CD8-positive, alpha-beta memory T cell (primary cell): ENCODE data around the gene GUCY1A2. TPM values are rescaled to one million over a fixed set of nuclear protein-coding genes. Genes with fewer than 3 reads are reported as not detected.

Experiments
- CTCF ChIA-PET: fragments of 350-600 bp; sonication (Branson Sonifier 250); formaldehyde crosslinking; loops from one replicate; lab custom pipeline; 2021; ENCODE audit warnings: antibody characterized with exemption; lab: Charles Lee
- POLR2A ChIA-PET: fragments of 350-600 bp; sonication (Branson Sonifier 250); formaldehyde crosslinking; loops from one replicate; lab custom pipeline; 2021; ENCODE audit warnings: antibody characterized with exemption; lab: Charles Lee
- DNase-seq, 5 donors: peaks; one replicate each; pipeline versions ENCODE4 v3.0.0 to v3.0.0-alpha.2; 2020 to 2022; ENCODE audit warnings: mixed read lengths in 1 of 5
- H3K27ac ChIP-seq: one replicate; pipeline ENCODE4 v1.7.0; 2013; ENCODE audit warnings: low read depth, mild to moderate bottlenecking, low read length, moderate library complexity
- H3K27me3 ChIP-seq: 2 replicates; pipeline ENCODE4 v1.7.0; 2013; ENCODE audit warnings: low read length, mild to moderate bottlenecking; ENCODE audit not compliant: insufficient read depth, poor library complexity, severe bottlenecking
- H3K36me3 ChIP-seq: 2 replicates; pipeline ENCODE4 v1.7.0; 2013; ENCODE audit warnings: mild to moderate bottlenecking, low read length, moderate library complexity; ENCODE audit not compliant: insufficient read depth
- H3K4me1 ChIP-seq: 2 replicates; pipeline ENCODE4 v1.7.0; 2013; ENCODE audit warnings: mild to moderate bottlenecking, low read length, moderate library complexity; ENCODE audit not compliant: insufficient read depth
- H3K4me3 ChIP-seq: 2 replicates; pipeline ENCODE4 v1.7.0; 2013; ENCODE audit warnings: mild to moderate bottlenecking, low read length
- H3K9me3 ChIP-seq: 2 replicates; pipeline ENCODE4 v1.7.0; 2013; ENCODE audit warnings: mild to moderate bottlenecking, low read length
- H3K27ac Mint-ChIP-seq, 8 donors: one replicate each; pipeline ENCODE4 v1.8.0; 2020 to 2021; ENCODE audit warnings: mixed read lengths in 8 of 8, mild to moderate bottlenecking in 6 of 8, inconsistent platforms in 3 of 8, moderate library complexity in 3 of 8
- H3K27me3 Mint-ChIP-seq, 2 donors: one replicate each; pipeline ENCODE4 v1.8.0; 2020 to 2021; ENCODE audit warnings: mixed read lengths in 2 of 2, mild to moderate bottlenecking in 1 of 2, moderate library complexity in 1 of 2
- H3K36me3 Mint-ChIP-seq, 3 donors: one replicate each; pipeline ENCODE4 v1.8.0; 2020 to 2021; ENCODE audit warnings: mixed read lengths in 3 of 3, inconsistent platforms in 1 of 3, mild to moderate bottlenecking in 1 of 3
- H3K4me1 Mint-ChIP-seq, 3 donors: one replicate each; pipeline ENCODE4 v1.8.0; 2020 to 2021; ENCODE audit warnings: mixed read lengths in 3 of 3, inconsistent platforms in 1 of 3, mild to moderate bottlenecking in 1 of 3
- H3K4me3 Mint-ChIP-seq, 7 donors: one replicate each; pipeline ENCODE4 v1.8.0; 2020 to 2021; ENCODE audit warnings: mixed read lengths in 7 of 7, mild to moderate bottlenecking in 6 of 7, moderate library complexity in 4 of 7, inconsistent platforms in 2 of 7
- H3K9me3 Mint-ChIP-seq, 5 donors: one replicate each; pipeline ENCODE4 v1.8.0; 2020 to 2022; ENCODE audit warnings: mixed read lengths in 5 of 5, mild to moderate bottlenecking in 3 of 5, moderate library complexity in 2 of 5, inconsistent platforms in 1 of 5
- polyA plus RNA-seq: library from polyadenylated mRNA; unstranded; fragments of 300-500 nt; fragmentation: Illumina TruSeq; gene quantifications from one replicate; pipeline ENCODE4 v1.2.3, GENCODE V29; 2021
- total RNA-seq, 2 experiments: library from RNA; stranded (reverse); gene quantifications; one replicate each; pipeline ENCODE4 v1.2.3, GENCODE V29; 2021

Gene GUCY1A2
- total and polyA plus RNA-seq, 3 experiments from 2014 or later: not detected

DNA sequence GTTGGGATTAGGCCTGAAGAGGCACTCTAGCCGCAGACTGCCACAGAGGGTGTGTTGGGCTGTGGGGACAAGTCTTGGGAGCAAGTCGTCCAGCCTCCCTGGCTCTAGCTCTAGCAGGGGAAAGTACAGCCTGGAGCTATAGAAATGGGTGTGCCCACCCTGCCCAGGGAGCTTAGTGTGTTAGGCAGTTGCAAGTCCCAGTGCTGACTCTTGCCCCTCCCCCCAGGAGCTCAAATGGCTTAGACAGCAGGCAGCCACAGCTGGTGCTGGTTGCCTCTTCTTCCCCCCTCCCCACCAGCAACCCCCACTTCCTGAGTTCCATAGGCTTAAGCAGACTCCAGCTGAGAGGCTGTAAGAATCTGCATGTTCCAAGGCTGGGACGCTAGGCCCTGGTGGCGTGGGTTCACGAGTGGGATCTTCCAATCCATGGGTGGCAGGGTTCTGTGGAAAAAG, 61.2 kb downstream of the GUCY1A2 start:
- Mint-ChIP-seq H3K27ac (peak overlapping the region in 1 of 8 donors; percentile 34), H3K4me1 (no peaks in the 10 kb centered on the region), H3K4me3 (no peak overlapping the region), H3K36me3 (no peaks in the 10 kb centered on the region), H3K27me3 (no peaks in the 10 kb centered on the region), H3K9me3 (peaks cover 8 to 23% (median 12%) of the 10 kb centered on the region in 5 donors)
- H3K4me3 ChIP-seq: no peak overlapping the region
- DNase-seq: no peak
- no peaks in the 10 kb centered on the region for H3K9me3 ChIP-seq
- no peaks in the 10 kb centered on the region for H3K4me1 ChIP-seq
- no peaks in the 10 kb centered on the region for H3K36me3 ChIP-seq
- H3K27ac ChIP-seq: no peak overlapping the region
- POLR2A ChIA-PET: no interaction called here
- H3K27me3 ChIP-seq: no peaks in the 10 kb centered on the region
- CTCF ChIA-PET: no interaction called here

DNA sequence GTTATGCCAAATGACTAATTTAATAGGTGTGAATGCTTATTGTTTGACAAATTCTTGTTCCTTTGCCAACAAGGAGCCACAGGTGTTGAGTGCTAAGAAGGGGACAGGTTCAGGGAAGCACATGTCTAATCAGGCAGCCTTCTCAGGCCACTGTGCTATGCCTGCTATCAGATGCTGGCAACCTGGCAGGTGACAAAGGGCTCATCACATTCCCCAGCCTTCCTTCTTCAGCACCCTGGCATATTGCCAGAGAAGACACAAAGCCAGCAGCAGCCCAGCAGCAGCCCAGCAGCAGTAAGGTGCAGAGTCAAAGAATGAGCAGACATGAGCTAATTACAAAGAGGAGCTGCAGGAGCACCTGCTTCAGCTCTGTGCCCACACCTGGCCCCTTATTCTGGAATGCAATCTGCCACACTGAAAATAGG, 68.2 kb downstream of the GUCY1A2 start:
- POLR2A ChIA-PET: no interaction called here
- Histone ChIP-seq H3K9me3 (no peaks in the 10 kb centered on the region), H3K4me3 (no peak overlapping the region), H3K27me3 (no peaks in the 10 kb centered on the region), H3K36me3 (no peaks in the 10 kb centered on the region), H3K27ac (no peak overlapping the region), H3K4me1 (no peaks in the 10 kb centered on the region)
- Mint-ChIP-seq H3K27me3 (no peaks in the 10 kb centered on the region), H3K4me3 (no peak overlapping the region), H3K4me1 (no peaks in the 10 kb centered on the region), H3K27ac (no peak overlapping the region), H3K9me3 (peaks cover 3 to 15% (median 8%) of the 10 kb centered on the region in 5 donors), H3K36me3 (no peaks in the 10 kb centered on the region)
- CTCF ChIA-PET: no interaction called here
- DNase-seq: no peak

DNA sequence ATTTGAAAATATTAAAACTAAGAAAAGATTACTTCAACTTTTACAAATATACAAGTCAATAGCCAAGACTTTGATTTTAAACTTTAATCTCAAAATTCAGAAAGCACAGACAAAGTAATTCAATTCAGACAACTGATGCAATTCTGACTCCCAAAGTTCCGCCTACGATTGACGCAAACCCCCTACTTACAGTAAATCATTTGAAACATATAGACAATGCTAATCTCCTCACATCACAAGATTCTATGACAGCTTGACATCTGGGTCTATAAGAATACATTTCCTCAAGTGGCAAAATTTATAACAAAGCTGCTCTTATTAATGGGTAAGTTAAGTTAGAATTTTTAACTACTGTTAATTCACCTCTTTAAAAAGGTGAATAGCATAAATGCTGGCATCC, 75.2 kb downstream of the GUCY1A2 start:
- no peak overlapping the region for H3K4me3 ChIP-seq
- H3K36me3 ChIP-seq: no peaks in the 10 kb centered on the region
- peaks cover 0 to 1% of the 10 kb centered on the region in 2 donors for H3K27me3 Mint-ChIP-seq
- ChIA-PET CTCF (no interaction called here), POLR2A (no interaction called here)
- no peaks in the 10 kb centered on the region for H3K36me3 Mint-ChIP-seq
- H3K4me1 Mint-ChIP-seq: no peaks in the 10 kb centered on the region
- no peak overlapping the region for H3K27ac Mint-ChIP-seq
- no peaks in the 10 kb centered on the region for H3K27me3 ChIP-seq
- no peak overlapping the region for H3K4me3 Mint-ChIP-seq
- no peaks in the 10 kb centered on the region for H3K4me1 ChIP-seq
- no peak for DNase-seq
- peaks cover 0 to 6% (median 3%) of the 10 kb centered on the region in 5 donors for H3K9me3 Mint-ChIP-seq
- no peak overlapping the region for H3K27ac ChIP-seq
- H3K9me3 ChIP-seq: no peaks in the 10 kb centered on the region

DNA sequence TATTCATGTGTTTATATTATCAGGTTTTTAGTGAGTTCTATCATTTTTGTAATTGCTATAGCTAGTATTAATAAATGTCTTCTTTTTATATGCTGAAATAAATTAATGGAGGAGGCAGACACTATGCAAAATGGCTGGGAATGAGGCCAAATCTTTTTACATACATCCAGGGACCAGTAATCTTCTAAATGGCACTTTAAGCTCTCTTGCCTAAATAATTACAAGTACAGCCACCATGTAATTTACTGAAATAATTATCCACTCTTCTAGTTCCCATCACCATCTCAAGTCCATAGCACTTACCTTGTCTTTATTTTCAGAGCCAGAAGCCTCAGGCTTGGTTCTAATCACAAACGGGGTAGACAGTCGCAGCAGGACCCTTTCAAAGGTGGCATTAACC, 79.1 kb downstream of the GUCY1A2 start:
- H3K4me3 ChIP-seq: no peak overlapping the region
- no peaks in the 10 kb centered on the region for H3K36me3 ChIP-seq
- H3K9me3 Mint-ChIP-seq: peaks cover 0 to 9% (median 0%) of the 10 kb centered on the region in 5 donors
- no peaks in the 10 kb centered on the region for H3K27me3 ChIP-seq
- POLR2A ChIA-PET: no interaction called here
- H3K4me1 Mint-ChIP-seq: no peaks in the 10 kb centered on the region
- no peaks in the 10 kb centered on the region for H3K9me3 ChIP-seq
- DNase-seq: no peak
- H3K4me3 Mint-ChIP-seq: no peak overlapping the region
- peaks cover 0 to 1% of the 10 kb centered on the region in 2 donors for H3K27me3 Mint-ChIP-seq
- CTCF ChIA-PET: no interaction called here
- H3K36me3 Mint-ChIP-seq: no peaks in the 10 kb centered on the region
- H3K4me1 ChIP-seq: no peaks in the 10 kb centered on the region
- H3K27ac ChIP-seq: no peak overlapping the region
- no peak overlapping the region for H3K27ac Mint-ChIP-seq

DNA sequence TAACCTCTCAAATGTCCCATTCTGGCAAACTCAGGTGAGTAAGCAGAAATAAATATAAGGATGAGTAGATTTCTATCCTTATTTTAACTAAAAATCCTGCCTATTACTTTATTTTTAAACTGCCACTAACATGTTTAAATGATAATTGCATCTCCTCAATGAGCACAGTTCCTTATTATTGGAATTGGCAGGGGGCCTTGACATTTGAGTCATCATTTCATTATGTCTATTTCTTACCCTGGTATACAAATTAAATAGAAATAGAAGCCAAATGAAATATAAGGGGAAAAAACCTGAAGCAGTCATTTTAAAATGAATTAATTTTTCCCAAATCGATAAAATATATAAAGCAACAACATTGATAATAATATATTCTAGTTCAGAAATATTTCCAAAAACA, 81.2 kb downstream of the GUCY1A2 start:
- no peak overlapping the region for H3K4me3 Mint-ChIP-seq
- peaks cover 0 to 9% (median 0%) of the 10 kb centered on the region in 5 donors for H3K9me3 Mint-ChIP-seq
- POLR2A ChIA-PET: no interaction called here
- H3K27me3 Mint-ChIP-seq: peaks cover 0 to under 1% of the 10 kb centered on the region in 2 donors
- H3K9me3 ChIP-seq: no peaks in the 10 kb centered on the region
- no peaks in the 10 kb centered on the region for H3K36me3 Mint-ChIP-seq
- H3K4me1 Mint-ChIP-seq: no peaks in the 10 kb centered on the region
- CTCF ChIA-PET: no interaction called here
- no peak for DNase-seq
- no peaks in the 10 kb centered on the region for H3K27me3 ChIP-seq
- H3K4me1 ChIP-seq: no peaks in the 10 kb centered on the region
- H3K4me3 ChIP-seq: no peak overlapping the region
- no peaks in the 10 kb centered on the region for H3K36me3 ChIP-seq
- no peak overlapping the region for H3K27ac Mint-ChIP-seq
- no peak overlapping the region for H3K27ac ChIP-seq

DNA sequence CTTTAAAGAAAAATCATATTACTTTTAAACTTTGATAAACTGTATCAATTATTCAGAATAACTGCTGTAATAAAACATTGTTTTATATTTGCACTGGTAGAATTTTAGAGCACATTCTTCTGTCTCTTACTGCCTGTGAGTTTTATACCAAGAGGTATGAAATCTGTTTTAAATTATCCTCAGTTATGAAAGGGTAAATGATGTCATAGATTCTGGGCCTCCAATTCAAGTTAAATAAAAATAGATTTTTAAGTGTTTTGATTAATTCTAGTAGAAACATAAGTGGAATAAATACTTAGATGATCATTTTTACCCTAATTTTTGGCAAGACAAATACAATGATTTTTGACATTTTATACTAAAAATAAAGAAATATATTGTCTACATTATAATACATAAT, 93.0 kb downstream of the GUCY1A2 start:
- Mint-ChIP-seq H3K27me3 (no peaks in the 10 kb centered on the region), H3K36me3 (no peaks in the 10 kb centered on the region), H3K9me3 (peaks cover 0 to 18% (median 3%) of the 10 kb centered on the region in 5 donors), H3K27ac (no peak overlapping the region), H3K4me3 (no peak overlapping the region), H3K4me1 (no peaks in the 10 kb centered on the region)
- ChIA-PET CTCF (no interaction called here), POLR2A (no interaction called here)
- DNase-seq: no peak
- Histone ChIP-seq H3K4me3 (no peak overlapping the region), H3K36me3 (no peaks in the 10 kb centered on the region), H3K4me1 (no peaks in the 10 kb centered on the region), H3K27ac (no peak overlapping the region), H3K27me3 (no peaks in the 10 kb centered on the region), H3K9me3 (no peaks in the 10 kb centered on the region)

DNA sequence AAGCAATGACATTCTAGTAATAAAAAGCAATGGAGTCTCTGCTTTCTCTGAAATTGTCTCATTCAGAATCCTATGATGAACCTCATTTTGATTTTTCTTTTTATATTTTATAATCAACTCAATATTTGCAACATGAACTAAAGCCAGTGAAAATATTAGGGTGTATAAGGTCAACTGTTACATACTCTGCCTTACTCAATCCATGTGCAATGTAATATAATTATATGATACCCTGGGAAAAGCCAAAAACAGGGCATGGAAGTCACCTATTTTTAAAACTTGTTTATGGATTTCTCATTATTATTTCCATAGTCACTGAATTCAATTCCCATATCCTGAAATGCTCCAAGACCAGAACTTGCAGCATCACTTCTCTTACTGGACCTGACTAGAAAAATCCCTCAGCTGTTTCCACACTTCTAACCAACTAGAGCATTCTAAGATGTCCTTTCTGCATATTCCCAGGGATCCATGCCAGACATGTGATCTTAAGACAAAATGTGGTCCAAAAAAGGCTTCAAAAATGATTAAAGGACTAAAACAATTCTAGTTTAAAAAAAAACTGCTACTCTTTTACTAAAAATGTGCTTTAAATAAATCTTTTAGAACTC, 97.3 kb downstream of the GUCY1A2 start:
- Mint-ChIP-seq H3K36me3 (no peaks in the 10 kb centered on the region), H3K4me1 (no peaks in the 10 kb centered on the region), H3K27ac (no peak overlapping the region), H3K9me3 (peaks cover 0 to 8% (median 3%) of the 10 kb centered on the region in 5 donors), H3K27me3 (no peaks in the 10 kb centered on the region), H3K4me3 (no peak overlapping the region)
- Histone ChIP-seq H3K4me3 (no peak overlapping the region), H3K36me3 (no peaks in the 10 kb centered on the region), H3K27ac (no peak overlapping the region), H3K27me3 (no peaks in the 10 kb centered on the region), H3K4me1 (no peaks in the 10 kb centered on the region), H3K9me3 (no peaks in the 10 kb centered on the region)
- POLR2A ChIA-PET: no interaction called here
- DNase-seq: no peak
- CTCF ChIA-PET: no interaction called here

DNA sequence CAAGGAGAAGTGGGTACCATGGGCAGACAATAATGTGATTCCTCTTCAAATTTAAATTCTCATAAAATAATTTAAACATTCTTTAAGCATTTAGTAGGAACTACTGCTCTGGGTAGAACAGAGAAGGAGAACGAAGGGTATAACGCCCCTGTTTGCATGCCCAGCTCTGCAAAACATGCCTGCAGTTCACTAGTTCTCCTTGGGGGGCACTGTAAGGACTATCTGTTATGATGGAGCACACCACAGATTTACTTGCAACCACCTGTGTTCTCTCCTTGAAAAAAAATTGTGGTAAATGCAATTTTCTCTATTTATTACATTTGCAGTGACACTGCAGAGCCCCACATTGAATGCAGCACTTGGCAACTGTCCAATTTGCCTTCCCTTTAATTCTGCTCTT, 100.3 kb downstream of the GUCY1A2 start:
- H3K27ac ChIP-seq: no peak overlapping the region
- ChIA-PET POLR2A (no interaction called here), CTCF (no interaction called here)
- H3K36me3 Mint-ChIP-seq: no peaks in the 10 kb centered on the region
- no peaks in the 10 kb centered on the region for H3K27me3 Mint-ChIP-seq
- H3K4me1 ChIP-seq: no peaks in the 10 kb centered on the region
- no peak for DNase-seq
- H3K9me3 ChIP-seq: no peaks in the 10 kb centered on the region
- no peak overlapping the region for H3K4me3 ChIP-seq
- peaks cover 0 to 6% (median 4%) of the 10 kb centered on the region in 5 donors for H3K9me3 Mint-ChIP-seq
- H3K27me3 ChIP-seq: no peaks in the 10 kb centered on the region
- no peak overlapping the region for H3K4me3 Mint-ChIP-seq
- H3K27ac Mint-ChIP-seq: no peak overlapping the region
- no peaks in the 10 kb centered on the region for H3K36me3 ChIP-seq
- no peaks in the 10 kb centered on the region for H3K4me1 Mint-ChIP-seq
